Lower leg skin (tissue), 3 donors: ENCODE measurements around the gene MAP6.

Experiments used
- CTCF ChIP-seq, 3 donors: fragments of 450-650 bp; IDR thresholded peaks; one replicate each; pipeline ENCODE4 v1.5.1; 2016; ENCODE audit warnings: antibody characterized with exemption in 3 of 3, mild to moderate bottlenecking in 3 of 3, moderate library complexity in 2 of 3
- POLR2A ChIP-seq, 2 donors: fragments of 450-650 bp; IDR thresholded peaks; one replicate each; pipeline ENCODE4 v1.6.1; 2016 to 2017; ENCODE audit warnings: antibody characterized with exemption in 2 of 2, mild to moderate bottlenecking in 1 of 2, moderate library complexity in 1 of 2

DNA sequence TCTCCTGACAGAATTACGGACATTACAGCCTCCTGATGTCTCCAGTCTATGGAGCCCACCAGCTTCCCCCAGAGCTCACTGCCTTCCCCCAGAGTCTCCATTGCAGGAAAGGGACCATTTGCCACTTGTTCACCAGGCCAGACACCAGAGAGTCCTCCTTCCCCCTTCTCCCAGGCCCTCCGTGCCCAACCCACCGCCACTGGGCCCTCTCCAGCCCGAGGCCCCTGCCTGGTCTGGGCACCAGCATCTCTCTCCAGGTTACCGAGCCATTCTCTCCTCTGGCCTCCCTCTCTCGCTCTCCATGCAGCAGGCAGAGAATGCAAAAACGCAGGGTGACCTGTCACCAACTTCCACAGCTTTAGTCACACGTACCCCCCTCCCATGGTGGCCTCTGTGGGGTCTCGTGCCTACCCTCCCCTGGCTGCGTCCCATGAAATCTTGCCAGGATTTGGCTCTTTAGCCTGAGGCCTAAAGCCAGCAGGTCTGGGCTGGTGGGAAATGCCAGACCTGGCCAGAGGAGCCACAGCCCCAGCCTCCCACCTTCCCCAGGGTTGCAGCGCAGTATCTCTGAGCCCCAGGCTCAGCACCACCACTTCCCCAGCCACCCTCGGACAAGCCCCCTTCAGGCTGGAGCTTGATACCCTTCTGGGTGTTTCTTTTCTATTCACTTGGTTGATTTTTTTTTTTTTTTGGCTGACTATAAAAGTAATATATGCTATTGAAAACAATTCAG, 113.6 kb downstream of the MAP6 start:
- no peak for TF ChIP-seq POLR2A (IDR thresholded peaks at IDR 0.05)
- TF ChIP-seq CTCF (IDR thresholded peaks at IDR 0.05) = no peak
